SK-N-SH (cell line): Measurements from ENCODE around the gene SETD3. TPM values are rescaled to one million over a fixed set of nuclear protein-coding genes. Genes with fewer than 3 reads are reported as not detected.

Source experiments
- CTCF ChIA-PET: fragments of 300-600, 350-600 bp; formaldehyde crosslinking; extraction: SDS; loops from one replicate; lab custom pipeline; 2021; lab: Yijun Ruan, JAX
- POLR2A ChIA-PET: fragments of 350-600 bp; sonication (Branson Sonifier 250); formaldehyde crosslinking; extraction: SDS; loops from one replicate; lab custom pipeline; 2020; ENCODE audit warnings: antibody characterized with exemption, inconsistent platforms; lab: Yijun Ruan, JAX
- DNase-seq: peaks from one replicate; pipeline ENCODE4 v3.0.0; 2012
- H2AFZ ChIP-seq: fragments of 200-600 bp; sonication (generic); 2 replicates; pipeline ENCODE4 v1.8.1; 2016; ENCODE audit warnings: antibody characterized with exemption, mild to moderate bottlenecking, low read depth
- H3F3A ChIP-seq: fragments of 200-600 bp; sonication (generic); replicated peaks from 2 replicates; pipeline ENCODE3; 2016; ENCODE audit warnings: antibody characterized with exemption, mild to moderate bottlenecking; ENCODE audit not compliant: insufficient read depth
- H3K27ac ChIP-seq, 2 experiments: fragments of 200-500 bp in 1 of 2; fragments of 200-600 bp in 1 of 2; sonication (Bioruptor generic) in 1 of 2; sonication (generic), shearing (Covaris generic) in 1 of 2; 2 replicates each; pipeline versions ENCODE4 v1.5.1 to v1.6.1; 2014 to 2016; ENCODE audit warnings: low read depth in 2 of 2, inconsistent platforms in 1 of 2, low read length in 1 of 2, mild to moderate bottlenecking in 1 of 2, mixed read lengths in 1 of 2
- H3K27me3 ChIP-seq: fragments of 200-600 bp; sonication (generic), shearing (Covaris generic); 2 replicates; pipeline ENCODE4 v1.6.1; 2016; ENCODE audit warnings: mixed run types; ENCODE audit not compliant: insufficient read depth
- H3K36me3 ChIP-seq, 2 experiments: fragments of 200-500 bp in 1 of 2; fragments of 200-600 bp in 1 of 2; sonication (Bioruptor generic) in 1 of 2; sonication (generic) in 1 of 2; replicated peaks in 1 of 2; 2 replicates each; pipeline versions ENCODE3 to v1.5.1; 2014 to 2016; ENCODE audit warnings: low read length in 1 of 2, mild to moderate bottlenecking in 1 of 2; ENCODE audit not compliant: insufficient read depth in 2 of 2, control insufficient read depth in 1 of 2
- H3K4me1 ChIP-seq, 2 experiments: fragments of 200-500 bp in 1 of 2; fragments of 200-600 bp in 1 of 2; sonication (Bioruptor generic) in 1 of 2; sonication (generic), shearing (Covaris generic) in 1 of 2; 2 replicates each; pipeline versions ENCODE4 v1.5.1 to v1.6.1; 2014 to 2016; ENCODE audit warnings: low read depth in 1 of 2, low read length in 1 of 2, mixed run types in 1 of 2; ENCODE audit not compliant: insufficient read depth in 2 of 2, control insufficient read depth in 1 of 2
- H3K4me2 ChIP-seq: fragments of 200-600 bp; sonication (generic), shearing (Covaris generic); 2 replicates; pipeline ENCODE4 v1.6.1; 2017; ENCODE audit warnings: mixed run types
- H3K4me3 ChIP-seq, 2 experiments: fragments of 200-500 bp in 1 of 2; fragments of 200-600 bp in 1 of 2; sonication (Bioruptor generic) in 1 of 2; sonication (generic), shearing (Covaris generic) in 1 of 2; 2 replicates each; pipeline versions ENCODE4 v1.5.1 to v1.8.1; 2014 to 2016; ENCODE audit warnings: low read depth in 2 of 2, inconsistent platforms in 1 of 2, low read length in 1 of 2, mild to moderate bottlenecking in 1 of 2, mixed read lengths in 1 of 2, moderate library complexity in 1 of 2
- H3K79me2 ChIP-seq: fragments of 200-600 bp; sonication (generic); 2 replicates; pipeline ENCODE4 v1.8.1; 2017; ENCODE audit warnings: mild to moderate bottlenecking; ENCODE audit not compliant: insufficient read depth
- H3K9ac ChIP-seq: fragments of 200-600 bp; sonication (generic); 2 replicates; pipeline ENCODE4 v1.6.1; 2017; ENCODE audit warnings: mixed run types
- H3K9me2 ChIP-seq: fragments of 200-600 bp; sonication (generic); 2 replicates; pipeline ENCODE4 v1.6.1; 2017; ENCODE audit warnings: mixed run types
- H3K9me3 ChIP-seq: fragments of 200-600 bp; sonication (generic); 2 replicates; pipeline ENCODE4 v1.6.1; 2017; ENCODE audit warnings: mixed run types, mild to moderate bottlenecking, moderate library complexity
- H4K20me1 ChIP-seq: fragments of 200-600 bp; sonication (generic); 2 replicates; pipeline ENCODE4 v1.6.1; 2017; ENCODE audit warnings: mild to moderate bottlenecking, mixed run types; ENCODE audit not compliant: insufficient read depth
- CHD2 ChIP-seq: fragments of 150-350 bp; IDR thresholded peaks from 2 replicates; pipeline ENCODE4 v1.6.1; 2018; ENCODE audit warnings: low read length; ENCODE audit not compliant: partially characterized antibody
- CTCF ChIP-seq: fragments of 200-600 bp; sonication (generic); IDR thresholded peaks from 2 replicates; pipeline ENCODE4 v1.6.1; 2017; ENCODE audit warnings: antibody characterized with exemption, mild to moderate bottlenecking, moderate library complexity
- ELF1 ChIP-seq: IDR thresholded peaks from 2 replicates; pipeline ENCODE4 v1.4.0; 2012
- EP300 ChIP-seq, 2 experiments: IDR thresholded peaks; 2 replicates each; pipeline versions ENCODE4 v1.4.0 to v1.6.1; 2012; ENCODE audit warnings: borderline replicate concordance in 1 of 2, low read depth in 1 of 2, low read length in 1 of 2
- EZH2phosphoT487 ChIP-seq: fragments of 200-600 bp; sonication (generic); IDR thresholded peaks from 2 replicates; pipeline ENCODE4 v1.6.1; 2017; ENCODE audit warnings: low read depth, mixed run types, mild to moderate bottlenecking, antibody characterized with exemption, moderate library complexity, borderline replicate concordance
- FOSL2 ChIP-seq: IDR thresholded peaks from 2 replicates; pipeline ENCODE4 v1.4.0; 2012; ENCODE audit warnings: low read depth, mild to moderate bottlenecking, moderate library complexity, borderline replicate concordance
- FOXJ3 ChIP-seq: sonication (generic); formaldehyde crosslinking; IDR thresholded peaks from 2 replicates; pipeline ENCODE4 v1.5.1; 2020; ENCODE audit warnings: mild to moderate bottlenecking, missing genetic modification reagents
- FOXM1 ChIP-seq: IDR thresholded peaks from 2 replicates; pipeline ENCODE4 v1.4.0; 2012; ENCODE audit warnings: low read depth, mild to moderate bottlenecking
- GABPA ChIP-seq: IDR thresholded peaks from 2 replicates; pipeline ENCODE4 v1.4.0; 2012; ENCODE audit warnings: low read depth, mild to moderate bottlenecking
- IRF3 ChIP-seq: fragments of 150-350 bp; IDR thresholded peaks from 2 replicates; pipeline ENCODE4 v1.6.1; 2016; ENCODE audit warnings: mild to moderate bottlenecking, low read depth, low read length
- JUND ChIP-seq: IDR thresholded peaks from 2 replicates; pipeline ENCODE4 v1.4.0; 2012
- MAX ChIP-seq: IDR thresholded peaks from 2 replicates; pipeline ENCODE4 v1.4.0; 2012; ENCODE audit warnings: low read depth
- MEF2A ChIP-seq: IDR thresholded peaks from 2 replicates; pipeline ENCODE4 v1.4.0; 2012; ENCODE audit warnings: low read depth, borderline replicate concordance
- MXI1 ChIP-seq: IDR thresholded peaks from 2 replicates; pipeline ENCODE4 v1.6.1; 2012; ENCODE audit warnings: mild to moderate bottlenecking, low read depth, low read length, improper control_type of control experiment
- NFIC ChIP-seq: IDR thresholded peaks from 2 replicates; pipeline ENCODE4 v1.4.0; 2012; ENCODE audit warnings: borderline replicate concordance
- NRF1 ChIP-seq: IDR thresholded peaks from 2 replicates; pipeline ENCODE4 v1.6.1; 2012; ENCODE audit warnings: low read depth, mild to moderate bottlenecking, low read length
- PBX3 ChIP-seq: IDR thresholded peaks from 2 replicates; pipeline ENCODE4; 2012
- POLR2AphosphoS5 ChIP-seq: IDR thresholded peaks from 2 replicates; pipeline ENCODE4 v1.6.1; 2012; ENCODE audit warnings: low read depth, low read length
- RAD21 ChIP-seq: IDR thresholded peaks from 2 replicates; pipeline ENCODE4 v1.6.1; 2012; ENCODE audit warnings: mild to moderate bottlenecking, low read length
- RFX5 ChIP-seq: IDR thresholded peaks from 2 replicates; pipeline ENCODE4 v1.6.1; 2012; ENCODE audit warnings: mild to moderate bottlenecking, improper control_type of control experiment, low read length
- RXRA ChIP-seq: IDR thresholded peaks from 2 replicates; pipeline ENCODE4 v1.4.0; 2012; ENCODE audit warnings: low read depth, mild to moderate bottlenecking, borderline replicate concordance
- SIN3A ChIP-seq: IDR thresholded peaks from 2 replicates; pipeline ENCODE4 v1.6.1; 2012; ENCODE audit warnings: low read depth, mild to moderate bottlenecking, low read length, moderate library complexity, borderline replicate concordance
- SMC3 ChIP-seq: IDR thresholded peaks from 2 replicates; pipeline ENCODE4 v1.6.1; 2012; ENCODE audit warnings: low read depth, low read length, improper control_type of control experiment
- TAF1 ChIP-seq: IDR thresholded peaks from 2 replicates; pipeline ENCODE4 v1.6.1; 2012; ENCODE audit warnings: low read depth, mild to moderate bottlenecking, low read length, moderate library complexity, borderline replicate concordance
- TCF12 ChIP-seq: IDR thresholded peaks from 2 replicates; pipeline ENCODE4 v1.4.0; 2012
- USF2 ChIP-seq: fragments of 150-350 bp; IDR thresholded peaks from 2 replicates; pipeline ENCODE4 v1.6.1; 2017; ENCODE audit warnings: antibody characterized with exemption, low read length, low read depth, borderline replicate concordance
- YY1 ChIP-seq: IDR thresholded peaks from 2 replicates; pipeline ENCODE4 v1.4.0; 2012; ENCODE audit warnings: low read depth, mild to moderate bottlenecking
- WGBS: methylation state at CpG from one replicate; pipeline ENCODE4 v1.1.6; 2017; ENCODE audit warnings: low lambda C conversion rate; 5-methylcytosine and 5-hydroxymethylcytosine counted together
- polyA plus RNA-seq, 3 experiments: library from polyadenylated mRNA; depleted of rRNA; stranded (reverse); fragments of >200 nt; gene quantifications; 2 replicates each; pipeline ENCODE4 v1.2.3, GENCODE V29; 2012

SETD3 gene
- polyA plus RNA-seq, 1 of the 3 experiments (the other 2 are of a cell fraction): 19.1 TPM

- H4K20me1 ChIP-seq: peaks cover 82% of the 10 kb centered on the region
- H3F3A ChIP-seq: peaks cover 17% of the 10 kb centered on the region
Observed at GRCh38 chr14:99480917-99481744, 472 bp upstream of the SETD3 start, which contains the start of gene CCNK. Gene CCNK (plus strand): TSS chr14:99481409. CDS start chr14:99492678, 11,269 bp downstream.

More at GRCh38 chr14:99480917-99481744, 472 bp upstream of the SETD3 start, which contains the start of gene CCNK:
- no peaks in the 10 kb centered on the region for H3K9me2 ChIP-seq
- WGBS: 1% methylated on average over 47 of the region's 82 CpGs
- H3K27me3 ChIP-seq: no peaks in the 10 kb centered on the region
- peak within 1 kb of the TSS; percentile 97 for H3K9ac ChIP-seq
- H3K27ac ChIP-seq: peak within 1 kb of the TSS; percentile 72 to 91
- H3K79me2 ChIP-seq: peaks cover 90% of the 10 kb centered on the region
- peak; percentile 98 for DNase-seq
- peak within 1 kb of the TSS; percentile 92; the same call in 1 of the 2 replicates for H2AFZ ChIP-seq
- peaks cover 21 to 23% of the 10 kb centered on the region in 2 experiments for H3K4me1 ChIP-seq
- POLR2A ChIA-PET: interaction anchor here (0.9 to 1.4 kb wide), 2 partner anchors 14 to 124 kb away, joined by 3 read pairs; no protein-coding TSS in a partner anchor
- CTCF ChIA-PET: interaction anchor here (0.8 to 1.6 kb wide), 2 partner anchors 65 to 312 kb away, joined by 3 to 4 read pairs; partner anchors contain the start of gene EML1
- H3K4me2 ChIP-seq: peak within 1 kb of the TSS; percentile 98
- no peaks in the 10 kb centered on the region for H3K36me3 ChIP-seq
- TF ChIP-seq MEF2A (no peak), RAD21 (no peak), TCF12 (no peak), FOSL2 (no peak), MXI1 (peak; percentile 27; the same call in 1 of the 2 replicates), USF2 (no peak), IRF3 (peak; percentile 57), SIN3A (0 out of 2 replicates have a peak, but pooled peaks have one; percentile 15), MAX (no peak), CTCF (no peak), EZH2phosphoT487 (no peak), JUND (no peak), FOXJ3 (CRISPR knock-in tag) (no peak), SMC3 (no peak), POLR2AphosphoS5 (peak; percentile 90), YY1 (peak; percentile 97), GABPA (peak; percentile 79), NFIC (no peak), EP300 (IDR thresholded peaks at IDR 0.05; ENCODE audit: borderline replicate concordance in 1 of 2, low read depth in 1 of 2, low read length in 1 of 2) (no peak), PBX3 (peak; percentile 82), CHD2 (peak; percentile 69), ELF1 (peak; percentile 47; the same call in 1 of the 2 replicates), FOXM1 (no peak), RFX5 (peak; percentile 94), NRF1 (peak; percentile 44), TAF1 (peak; percentile 91), RXRA (no peak)
- H3K9me3 ChIP-seq: no peaks in the 10 kb centered on the region
- H3K4me3 ChIP-seq: peak within 1 kb of the TSS; percentile 95 to 96
